ENCODE measurements around the gene NCOA7.
"Not testable (repeated sequence)": the region's sequence is repeated elsewhere in the genome, so short reads cannot be mapped to it uniquely, and the experiment has no call there.

Gene NCOA7

DNA sequence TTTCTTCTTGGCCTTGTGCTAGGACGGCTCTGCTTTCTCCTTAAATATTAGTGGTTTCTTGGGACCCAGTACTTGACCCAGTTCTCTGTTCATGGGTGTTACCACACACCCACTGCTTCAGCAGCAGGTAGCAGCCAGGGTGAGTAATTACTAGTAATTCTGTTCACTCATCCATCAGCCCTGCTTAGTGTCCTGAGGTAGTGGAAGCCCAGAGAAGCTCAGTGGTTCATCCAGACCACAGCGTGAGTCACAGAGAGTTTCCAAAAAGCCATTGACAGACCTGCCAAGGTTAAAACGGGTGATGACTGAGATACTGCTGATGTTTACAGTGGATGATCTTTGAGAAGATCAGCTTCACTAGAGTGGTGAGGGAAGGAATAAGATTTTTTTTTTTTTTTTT, 114.1 kb downstream of the NCOA7 start:
- Histone ChIP-seq H3K27ac (ENCODE audit: low read depth, low read length) (no peak overlapping the region), H4K20me1 (ENCODE audit: control insufficient read depth, insufficient read depth, low read depth, low read length) (no peaks in the 10 kb centered on the region), H3K9me2 (replicated peaks; ENCODE audit: control insufficient read depth, low read length) (no peaks in the 10 kb centered on the region), H3K27me3 (ENCODE audit: control insufficient read depth, low read length) (no peaks in the 10 kb centered on the region), H3K4me3 (ENCODE audit: low read length) (no peak overlapping the region), H3K4me1 (ENCODE audit: control insufficient read depth, low read length) (no peaks in the 10 kb centered on the region), H3F3A (ENCODE audit: control insufficient read depth, insufficient read depth) (peaks cover 4% of the 10 kb centered on the region; the same call in 1 of the 2 replicates), H3K9me3 (ENCODE audit: control insufficient read depth, insufficient read depth, low read length) (no peaks in the 10 kb centered on the region), H3K79me2 (ENCODE audit: control insufficient read depth, low read length) (no peaks in the 10 kb centered on the region), H3K36me3 (ENCODE audit: control insufficient read depth, low read length) (peaks cover 52% of the 10 kb centered on the region), H3K4me2 (ENCODE audit: low read length) (no peak overlapping the region)
- TF ChIP-seq EZH2phosphoT487 (IDR thresholded peaks at IDR 0.05; ENCODE audit: borderline replicate concordance, low read length), result no peak
- TF ChIP-seq, protein P1, sequence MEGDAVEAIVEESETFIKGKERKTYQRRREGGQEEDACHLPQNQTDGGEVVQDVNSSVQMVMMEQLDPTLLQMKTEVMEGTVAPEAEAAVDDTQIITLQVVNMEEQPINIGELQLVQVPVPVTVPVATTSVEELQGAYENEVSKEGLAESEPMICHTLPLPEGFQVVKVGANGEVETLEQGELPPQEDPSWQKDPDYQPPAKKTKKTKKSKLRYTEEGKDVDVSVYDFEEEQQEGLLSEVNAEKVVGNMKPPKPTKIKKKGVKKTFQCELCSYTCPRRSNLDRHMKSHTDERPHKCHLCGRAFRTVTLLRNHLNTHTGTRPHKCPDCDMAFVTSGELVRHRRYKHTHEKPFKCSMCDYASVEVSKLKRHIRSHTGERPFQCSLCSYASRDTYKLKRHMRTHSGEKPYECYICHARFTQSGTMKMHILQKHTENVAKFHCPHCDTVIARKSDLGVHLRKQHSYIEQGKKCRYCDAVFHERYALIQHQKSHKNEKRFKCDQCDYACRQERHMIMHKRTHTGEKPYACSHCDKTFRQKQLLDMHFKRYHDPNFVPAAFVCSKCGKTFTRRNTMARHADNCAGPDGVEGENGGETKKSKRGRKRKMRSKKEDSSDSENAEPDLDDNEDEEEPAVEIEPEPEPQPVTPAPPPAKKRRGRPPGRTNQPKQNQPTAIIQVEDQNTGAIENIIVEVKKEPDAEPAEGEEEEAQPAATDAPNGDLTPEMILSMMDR (IDR thresholded peaks at IDR 0.05; ENCODE audit: low read depth, low read length, poor library complexity, severe bottlenecking), result no peak

DNA sequence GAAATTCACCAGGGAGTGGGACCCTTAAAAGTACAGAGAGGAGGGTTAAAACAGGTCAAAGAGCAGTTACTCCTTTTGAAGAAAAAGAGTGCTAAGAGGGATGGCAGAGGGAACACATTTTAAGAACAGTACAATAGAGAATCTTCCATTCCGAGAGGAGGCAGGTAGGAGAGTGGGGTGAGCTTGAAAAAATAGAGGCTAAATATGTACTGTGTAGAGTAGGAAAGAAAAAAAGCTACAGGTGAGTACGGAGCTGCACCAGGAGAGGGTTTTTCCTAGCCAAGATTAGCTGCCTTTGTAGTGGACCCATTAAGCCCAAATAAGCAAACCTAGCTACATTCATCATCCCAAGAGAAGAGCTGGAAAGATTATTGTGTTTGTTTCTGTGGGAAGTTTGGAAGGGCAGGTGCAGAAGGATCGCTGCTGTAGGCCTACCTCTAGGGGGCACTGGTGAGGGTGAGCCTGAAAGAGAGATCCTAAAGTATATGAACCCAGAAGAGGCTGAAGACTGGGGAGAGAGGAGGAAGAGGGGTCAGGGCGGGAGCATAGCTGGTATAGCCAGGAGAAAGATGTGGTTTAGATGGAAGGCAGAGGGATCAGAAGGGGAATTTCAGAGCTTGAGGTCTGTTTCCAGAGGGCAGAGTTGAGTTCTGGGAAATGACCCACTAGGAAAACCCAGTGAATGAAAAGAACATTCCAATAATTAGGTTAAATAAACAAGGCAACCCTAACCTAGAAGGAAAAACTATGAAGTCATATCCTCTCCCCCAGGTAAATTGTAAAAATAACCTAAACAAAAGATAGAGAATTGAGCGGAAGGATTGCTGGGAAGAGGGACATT, 115.6 kb downstream of the NCOA7 start:
- Histone ChIP-seq H3K27ac (ENCODE audit: low read depth, low read length) (no peak overlapping the region), H3K27me3 (ENCODE audit: control insufficient read depth, low read length) (no peaks in the 10 kb centered on the region), H3K4me1 (ENCODE audit: control insufficient read depth, low read length) (no peaks in the 10 kb centered on the region), H3K4me3 (ENCODE audit: low read length) (no peak overlapping the region), H4K20me1 (ENCODE audit: control insufficient read depth, insufficient read depth, low read depth, low read length) (no peaks in the 10 kb centered on the region), H3F3A (ENCODE audit: control insufficient read depth, insufficient read depth) (no peaks in the 10 kb centered on the region), H3K9me2 (replicated peaks; ENCODE audit: control insufficient read depth, low read length) (no peaks in the 10 kb centered on the region), H3K4me2 (ENCODE audit: low read length) (no peak overlapping the region), H3K79me2 (ENCODE audit: control insufficient read depth, low read length) (no peaks in the 10 kb centered on the region), H3K9me3 (ENCODE audit: control insufficient read depth, insufficient read depth, low read length) (no peaks in the 10 kb centered on the region), H3K36me3 (ENCODE audit: control insufficient read depth, low read length) (peaks cover 54% of the 10 kb centered on the region)
- no peak for TF ChIP-seq EZH2phosphoT487 (IDR thresholded peaks at IDR 0.05; ENCODE audit: borderline replicate concordance, low read length)
- TF ChIP-seq, protein P1 (IDR thresholded peaks at IDR 0.05; ENCODE audit: low read depth, low read length, poor library complexity, severe bottlenecking), result peak; percentile 90

DNA sequence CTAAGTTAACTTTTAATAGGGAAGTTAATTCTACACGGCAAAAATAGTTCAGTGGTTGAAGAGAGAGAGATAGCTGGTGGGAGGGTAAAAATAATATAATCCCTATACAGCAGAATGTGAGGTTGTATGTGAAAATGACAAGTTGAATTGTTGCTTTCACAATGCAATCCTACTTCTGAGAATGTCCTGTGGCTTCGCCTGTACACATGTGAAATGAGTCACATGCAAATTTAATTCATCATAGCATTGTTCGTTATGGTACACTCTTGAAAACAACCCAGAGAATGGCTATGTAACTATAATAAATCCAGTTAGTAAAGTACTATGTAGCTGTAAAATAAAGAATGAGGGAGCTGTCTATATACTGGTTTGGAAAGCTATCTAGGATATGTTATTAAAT, 119.8 kb downstream of the NCOA7 start:
- no peaks in the 10 kb centered on the region for H3K27me3 ChIP-seq (ENCODE audit: control insufficient read depth, low read length)
- peaks cover 2% of the 10 kb centered on the region for H3F3A ChIP-seq (ENCODE audit: control insufficient read depth, insufficient read depth)
- H4K20me1 ChIP-seq (ENCODE audit: control insufficient read depth, insufficient read depth, low read depth, low read length), result no peaks in the 10 kb centered on the region
- no peaks in the 10 kb centered on the region for H3K4me1 ChIP-seq (ENCODE audit: control insufficient read depth, low read length)
- H3K4me3 ChIP-seq (ENCODE audit: low read length), result no peak overlapping the region
- H3K27ac ChIP-seq (ENCODE audit: low read depth, low read length), result no peak overlapping the region
- no peak overlapping the region for H3K4me2 ChIP-seq (ENCODE audit: low read length)
- H3K9me2 ChIP-seq (replicated peaks; ENCODE audit: control insufficient read depth, low read length), result no peaks in the 10 kb centered on the region
- H3K9me3 ChIP-seq (ENCODE audit: control insufficient read depth, insufficient read depth, low read length), result no peaks in the 10 kb centered on the region
- H3K36me3 ChIP-seq (ENCODE audit: control insufficient read depth, low read length), result peaks cover 49% of the 10 kb centered on the region
- TF ChIP-seq, protein P1 (IDR thresholded peaks at IDR 0.05; ENCODE audit: low read depth, low read length, poor library complexity, severe bottlenecking), result no peak
- TF ChIP-seq EZH2phosphoT487 (IDR thresholded peaks at IDR 0.05; ENCODE audit: borderline replicate concordance, low read length), result no peak
- no peaks in the 10 kb centered on the region for H3K79me2 ChIP-seq (ENCODE audit: control insufficient read depth, low read length)

DNA sequence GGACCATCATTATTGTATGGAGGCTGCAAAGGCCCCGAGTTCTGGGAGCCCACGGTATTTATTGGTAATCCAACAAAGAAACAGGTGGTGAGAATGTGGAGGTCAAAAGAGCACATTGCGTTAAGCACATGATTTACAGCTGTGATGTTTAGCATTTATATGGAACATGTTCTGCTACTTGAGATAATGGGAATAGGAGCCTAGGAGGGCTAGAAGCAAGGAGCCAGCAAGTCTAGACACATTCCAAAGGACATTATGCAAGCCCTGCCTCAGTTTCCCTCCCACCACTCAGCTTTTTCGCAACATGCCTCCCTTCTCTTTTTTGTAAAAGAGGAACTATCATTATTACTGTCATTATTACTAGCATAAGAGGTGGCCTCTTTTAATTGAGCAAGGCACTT, 120.3 kb downstream of the NCOA7 start:
- H3K36me3 ChIP-seq (ENCODE audit: control insufficient read depth, low read length), result peaks cover 54% of the 10 kb centered on the region
- not testable (repeated sequence) for H3K27me3 ChIP-seq (ENCODE audit: control insufficient read depth, low read length); H4K20me1 ChIP-seq (ENCODE audit: control insufficient read depth, insufficient read depth, low read depth, low read length); H3K9me2 ChIP-seq (replicated peaks; ENCODE audit: control insufficient read depth, low read length); H3F3A ChIP-seq (ENCODE audit: control insufficient read depth, insufficient read depth); H3K27ac ChIP-seq (ENCODE audit: low read depth, low read length); H3K4me2 ChIP-seq (ENCODE audit: low read length); H3K9me3 ChIP-seq (ENCODE audit: control insufficient read depth, insufficient read depth, low read length); H3K4me1 ChIP-seq (ENCODE audit: control insufficient read depth, low read length); H3K79me2 ChIP-seq (ENCODE audit: control insufficient read depth, low read length); H3K4me3 ChIP-seq (ENCODE audit: low read length)

DNA sequence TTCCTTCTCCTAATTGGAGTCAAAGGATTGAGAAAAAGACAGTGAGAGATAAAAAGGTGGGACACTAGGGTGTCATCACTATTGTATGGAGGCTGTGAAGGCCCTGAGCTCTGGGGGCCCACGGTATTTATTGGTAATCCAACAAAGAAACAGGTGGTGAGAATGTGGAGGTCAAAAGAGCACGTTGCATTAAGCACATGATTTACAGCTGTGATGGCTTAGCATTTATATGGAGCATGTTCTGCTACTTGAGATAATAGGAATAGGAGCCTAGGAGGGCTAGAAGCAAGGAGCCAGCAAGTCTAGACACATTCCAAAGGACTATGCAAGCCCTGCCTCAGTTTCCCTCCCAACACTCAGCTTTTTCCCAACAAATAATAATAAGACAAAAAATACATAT, 121.7 kb downstream of the NCOA7 start:
- H4K20me1 ChIP-seq (ENCODE audit: control insufficient read depth, insufficient read depth, low read depth, low read length); H3K79me2 ChIP-seq (ENCODE audit: control insufficient read depth, low read length); H3K27me3 ChIP-seq (ENCODE audit: control insufficient read depth, low read length); H3F3A ChIP-seq (ENCODE audit: control insufficient read depth, insufficient read depth); H3K4me1 ChIP-seq (ENCODE audit: control insufficient read depth, low read length); H3K9me2 ChIP-seq (replicated peaks; ENCODE audit: control insufficient read depth, low read length); H3K27ac ChIP-seq (ENCODE audit: low read depth, low read length); H3K9me3 ChIP-seq (ENCODE audit: control insufficient read depth, insufficient read depth, low read length); H3K4me3 ChIP-seq (ENCODE audit: low read length); H3K4me2 ChIP-seq (ENCODE audit: low read length): not testable (repeated sequence)
- H3K36me3 ChIP-seq (ENCODE audit: control insufficient read depth, low read length), result peaks cover 57% of the 10 kb centered on the region
